ENCODE results near the gene GGNBP2. TPM values are rescaled to one million over a fixed set of nuclear protein-coding genes. Genes with fewer than 3 reads are reported as not detected.

The GGNBP2 gene
- total RNA-seq, 1 donor from 2014 or later, result 118 TPM

GRCh38 chr17:36614081-36614480 is 69.4 kb downstream of the GGNBP2 start:
- ChIA-PET POLR2A (no interaction called here), CTCF (interaction anchor here (0.9 to 1.4 kb wide), 2 partner anchors 11 to 12 kb away, joined by 4 to 5 read pairs; no protein-coding TSS in a partner anchor)
- Mint-ChIP-seq H3K27ac (no peak overlapping the region), H3K27me3 (no peaks in the 10 kb centered on the region), H3K4me1 (peaks cover 6% of the 10 kb centered on the region), H3K4me3 (no peak overlapping the region), H3K36me3 (ENCODE audit: low read depth) (no peaks in the 10 kb centered on the region), H3K9me3 (no peaks in the 10 kb centered on the region)
- ATAC-seq (ENCODE audit: low read depth), result no peak
- DNase-seq, result no peak
- intact Hi-C loops (cut with micrococcal nuclease), result no loop called here
- no peak for TF ChIP-seq CTCF (IDR thresholded peaks at IDR 0.05)

GRCh38 chr17:36614933-36615332 is 70.2 kb downstream of the GGNBP2 start:
- CTCF ChIA-PET, result interaction anchor here (0.9 to 1.4 kb wide), 2 partner anchors 11 to 12 kb away, joined by 4 to 5 read pairs; no protein-coding TSS in a partner anchor
- intact Hi-C loops (cut with micrococcal nuclease), result no loop called here

GRCh38 chr17:36616061-36617029 is 71.6 kb downstream of the GGNBP2 start:
- Mint-ChIP-seq H3K9me3 (no peaks in the 10 kb centered on the region), H3K27ac (no peak overlapping the region), H3K27me3 (no peaks in the 10 kb centered on the region), H3K36me3 (ENCODE audit: low read depth) (no peaks in the 10 kb centered on the region), H3K4me3 (no peak overlapping the region), H3K4me1 (no peaks in the 10 kb centered on the region)
- intact Hi-C loops (cut with micrococcal nuclease), result no loop called here
- ATAC-seq (ENCODE audit: low read depth), result no peak
- POLR2A ChIA-PET, result interaction anchor here (0.9 kb wide), 1 partner anchor 9 kb away, joined by 3 read pairs; no protein-coding TSS in a partner anchor
- CTCF ChIA-PET, result interaction anchor here (1.2 to 2.7 kb wide), 2 partner anchors 14 to 431 kb away, joined by 3 to 11 read pairs; partner anchors contain the start of gene MRM1
- no peak for TF ChIP-seq CTCF (IDR thresholded peaks at IDR 0.05)
- no peak for DNase-seq

More at GRCh38 chr17:36614933-36615332, 70.2 kb downstream of the GGNBP2 start:
- H3K9me3 Mint-ChIP-seq, result no peaks in the 10 kb centered on the region
- H3K27me3 Mint-ChIP-seq, result no peaks in the 10 kb centered on the region
- no peaks in the 10 kb centered on the region for H3K4me1 Mint-ChIP-seq
- POLR2A ChIA-PET, result no interaction called here
- H3K4me3 Mint-ChIP-seq, result no peak overlapping the region
- DNase-seq (no peak), ATAC-seq (ENCODE audit: low read depth) (no peak)
- TF ChIP-seq CTCF (IDR thresholded peaks at IDR 0.05), result no peak
- H3K36me3 Mint-ChIP-seq (ENCODE audit: low read depth), result no peaks in the 10 kb centered on the region
- no peak overlapping the region for H3K27ac Mint-ChIP-seq

GRCh38 chr17:36617773-36618172 is 73.1 kb downstream of the GGNBP2 start:
- intact Hi-C loops (cut with micrococcal nuclease), result no loop called here
- no peak for DNase-seq
- Mint-ChIP-seq H3K4me1 (no peaks in the 10 kb centered on the region), H3K27ac (no peak overlapping the region), H3K27me3 (no peaks in the 10 kb centered on the region), H3K36me3 (ENCODE audit: low read depth) (no peaks in the 10 kb centered on the region), H3K9me3 (no peaks in the 10 kb centered on the region), H3K4me3 (no peak overlapping the region)
- TF ChIP-seq CTCF (IDR thresholded peaks at IDR 0.05), result no peak
- POLR2A ChIA-PET, result no interaction called here
- no peak for ATAC-seq (ENCODE audit: low read depth)
- CTCF ChIA-PET, result interaction anchor here (2.7 kb wide), 1 partner anchor 15 kb away, joined by 11 read pairs; the partner anchor contains the start of gene MRM1

GRCh38 chr17:36623281-36623680 is 78.6 kb downstream of the GGNBP2 start:
- DNase-seq (no peak), ATAC-seq (ENCODE audit: low read depth) (no peak)
- ChIA-PET POLR2A (no interaction called here), CTCF (interaction anchor here (1.1 kb wide), 1 partner anchor 21 kb away, joined by 3 read pairs; no protein-coding TSS in a partner anchor)
- no peak overlapping the region for H3K27ac Mint-ChIP-seq
- H3K27me3 Mint-ChIP-seq, result no peaks in the 10 kb centered on the region
- H3K4me1 Mint-ChIP-seq, result no peaks in the 10 kb centered on the region
- no peaks in the 10 kb centered on the region for H3K36me3 Mint-ChIP-seq (ENCODE audit: low read depth)
- no peak for TF ChIP-seq CTCF (IDR thresholded peaks at IDR 0.05)
- no peaks in the 10 kb centered on the region for H3K9me3 Mint-ChIP-seq
- H3K4me3 Mint-ChIP-seq, result no peak overlapping the region
- intact Hi-C loops (cut with micrococcal nuclease), result no loop called here

All from activated B cell treated with CpG ODN at 0.5 μM for 24 hours (primary cell).